GM19351 (cell line): ENCODE data around the gene COL19A1.
A peak's percentile ranks its signal among the peaks of the same experiment; 100 is the strongest.

ENCODE experiments used
- ATAC-seq: cut with Tn5 transposase; IDR thresholded peaks from one replicate; pipeline ENCODE4 v1.9.1; 2021; ENCODE audit warnings: mild to moderate bottlenecking, moderate library complexity; ENCODE audit not compliant: unreplicated experiment

The COL19A1 gene

DNA sequence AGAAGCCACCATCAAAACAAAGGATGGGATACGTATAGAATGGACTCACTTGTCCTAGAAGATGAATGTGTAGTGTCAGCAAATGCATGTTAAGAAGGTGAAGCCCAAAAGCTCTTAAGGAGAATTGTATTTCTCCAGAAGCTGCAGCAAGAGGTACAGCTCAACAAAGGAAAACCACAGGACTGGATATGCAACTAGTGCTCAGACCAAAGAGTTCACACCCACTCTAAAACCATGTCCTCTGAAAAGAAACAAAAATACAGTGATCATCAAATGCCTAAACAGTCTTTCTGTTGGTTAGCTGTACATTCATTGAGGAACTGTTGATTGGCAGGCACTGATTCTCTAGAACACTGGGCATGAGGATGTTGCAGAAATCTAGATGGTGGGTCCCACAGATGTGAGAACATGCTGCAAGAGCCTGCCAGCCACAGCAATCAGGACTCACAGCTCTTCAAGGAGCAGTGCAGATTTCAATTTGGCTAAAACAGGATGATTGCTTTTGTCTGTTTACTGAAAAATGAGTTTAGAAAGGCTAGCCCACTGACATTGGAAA is 342.0 kb downstream of the COL19A1 start:
- no peak for ATAC-seq

DNA sequence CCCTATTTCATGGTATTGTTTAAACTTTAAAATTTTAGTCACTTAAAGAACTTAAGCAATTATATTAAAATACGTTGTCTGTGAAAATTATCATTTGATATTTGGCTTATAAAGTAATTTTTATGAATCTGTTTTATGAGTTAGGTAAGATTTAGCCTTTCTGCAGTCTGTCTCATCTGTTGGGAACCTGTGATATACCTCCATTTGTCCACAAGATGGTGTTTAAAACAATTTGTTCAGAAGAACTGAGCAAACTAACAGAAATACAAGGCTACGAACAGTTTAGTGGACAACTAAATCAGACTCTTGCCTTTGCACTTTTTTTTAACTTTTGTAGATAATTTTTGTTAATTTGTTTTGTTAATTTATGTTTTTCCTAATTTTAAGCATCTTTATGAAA is 344.1 kb downstream of the COL19A1 start:
- peak; percentile 44 for ATAC-seq

DNA sequence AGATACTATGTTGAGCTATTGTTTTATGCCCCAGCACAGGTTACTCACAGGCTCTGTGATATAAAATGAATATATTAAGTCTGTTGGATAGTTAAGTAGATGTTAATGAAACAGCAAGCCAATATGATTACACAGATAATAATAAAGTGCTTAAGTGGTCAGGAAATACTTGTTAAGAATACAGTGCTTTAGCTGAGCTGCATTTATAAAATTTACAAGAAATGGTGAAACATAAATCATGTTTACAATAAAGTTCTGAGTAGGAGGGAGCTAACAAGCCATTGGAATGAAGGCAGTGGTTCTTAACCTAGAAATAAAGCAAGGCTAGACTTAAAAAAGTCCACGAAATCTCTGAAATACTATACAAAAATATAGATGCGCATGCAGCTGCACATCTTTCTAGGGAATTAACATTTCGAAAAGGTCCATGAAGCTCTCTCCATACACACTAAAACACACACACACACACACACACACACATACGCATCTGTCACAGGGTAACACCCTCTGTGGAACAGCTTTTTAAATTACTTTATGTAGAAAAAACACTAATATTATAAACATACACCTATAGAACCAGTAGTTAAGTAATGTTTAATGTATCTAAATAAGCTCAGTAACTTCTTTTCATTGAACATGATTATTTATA is 349.2 kb downstream of the COL19A1 start:
- no peak for ATAC-seq

DNA sequence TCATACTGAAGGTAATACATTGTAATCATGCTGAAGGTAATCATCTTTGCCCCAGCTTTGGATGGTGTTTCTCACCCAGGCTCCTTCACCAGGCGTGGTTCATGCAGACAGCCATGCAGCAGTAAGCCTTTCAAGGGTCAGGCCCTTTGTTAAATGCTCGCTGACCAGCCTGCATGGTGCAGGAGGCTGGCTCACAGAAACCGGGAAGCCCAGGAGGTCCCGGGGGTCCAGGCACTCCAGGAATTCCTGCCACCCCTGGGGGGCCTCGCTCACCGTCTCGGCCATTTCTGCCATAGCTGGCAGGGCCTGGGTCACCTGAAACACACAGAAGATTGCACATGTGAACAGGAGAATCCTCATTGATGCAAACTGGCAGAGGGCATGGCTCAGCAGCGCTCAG is 350.4 kb downstream of the COL19A1 start:
- no peak for ATAC-seq

DNA sequence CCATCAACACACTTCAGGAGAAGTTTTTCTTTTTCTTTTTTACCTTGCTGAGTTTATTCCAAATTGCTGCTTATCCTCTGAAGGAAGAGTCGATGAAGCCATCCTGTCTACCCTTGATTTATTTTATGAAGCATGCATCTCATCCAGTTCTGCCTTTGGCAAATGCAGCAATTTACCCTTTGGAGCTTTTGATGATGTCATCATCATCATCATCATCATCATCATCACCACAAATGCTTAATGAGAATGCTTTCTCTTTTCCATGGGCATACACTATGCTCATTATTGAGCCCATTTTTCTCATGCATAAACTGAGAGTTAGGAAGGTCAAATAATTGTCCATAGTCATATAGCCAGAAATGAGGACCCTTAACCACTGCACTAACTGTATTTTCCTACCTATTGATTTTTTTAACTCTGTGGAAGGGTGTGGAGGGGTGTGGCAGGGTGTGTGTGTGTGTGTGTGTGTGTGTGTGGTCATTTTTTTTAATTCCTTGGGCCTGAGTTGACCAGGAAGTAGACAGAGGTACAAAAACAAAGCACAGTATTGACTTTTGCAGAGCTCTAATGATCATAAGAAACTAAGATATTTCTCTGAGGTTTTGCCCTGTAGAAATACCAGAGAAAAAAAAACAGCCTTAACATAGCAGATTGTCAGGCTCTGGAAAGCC is 353.7 kb downstream of the COL19A1 start:
- ATAC-seq, result no peak

DNA sequence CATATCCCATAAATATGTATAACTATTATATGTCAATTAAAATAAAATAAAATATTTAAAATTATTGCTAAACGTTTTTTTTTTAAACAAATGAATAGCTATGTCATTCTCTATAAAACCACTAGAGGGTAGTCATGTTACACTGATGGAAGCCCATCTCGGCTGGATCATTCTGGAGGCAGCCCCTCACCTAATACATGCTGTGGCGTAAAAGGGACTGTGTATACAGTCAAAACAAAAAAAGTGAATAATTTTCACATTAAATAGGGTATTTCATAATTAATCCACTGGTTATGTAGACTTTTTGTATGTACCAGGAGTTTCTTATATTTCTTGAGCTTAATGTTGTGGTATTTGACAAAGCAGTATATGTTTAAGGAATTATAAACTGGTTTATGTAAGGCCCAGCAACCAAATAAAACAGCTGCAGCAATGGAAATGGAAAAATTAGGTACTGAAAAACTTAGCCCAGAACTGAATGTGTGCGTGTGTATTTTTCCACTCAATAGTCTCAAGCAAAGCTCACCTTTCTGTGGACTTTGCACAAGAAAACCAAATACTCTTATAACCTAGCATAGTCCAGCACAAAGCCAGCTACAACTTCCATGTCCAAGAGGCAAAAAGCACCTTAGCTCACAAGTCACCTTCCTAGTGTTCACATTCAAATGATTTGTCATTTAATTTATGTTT is 354.8 kb downstream of the COL19A1 start:
- ATAC-seq, result peak; percentile 78

DNA sequence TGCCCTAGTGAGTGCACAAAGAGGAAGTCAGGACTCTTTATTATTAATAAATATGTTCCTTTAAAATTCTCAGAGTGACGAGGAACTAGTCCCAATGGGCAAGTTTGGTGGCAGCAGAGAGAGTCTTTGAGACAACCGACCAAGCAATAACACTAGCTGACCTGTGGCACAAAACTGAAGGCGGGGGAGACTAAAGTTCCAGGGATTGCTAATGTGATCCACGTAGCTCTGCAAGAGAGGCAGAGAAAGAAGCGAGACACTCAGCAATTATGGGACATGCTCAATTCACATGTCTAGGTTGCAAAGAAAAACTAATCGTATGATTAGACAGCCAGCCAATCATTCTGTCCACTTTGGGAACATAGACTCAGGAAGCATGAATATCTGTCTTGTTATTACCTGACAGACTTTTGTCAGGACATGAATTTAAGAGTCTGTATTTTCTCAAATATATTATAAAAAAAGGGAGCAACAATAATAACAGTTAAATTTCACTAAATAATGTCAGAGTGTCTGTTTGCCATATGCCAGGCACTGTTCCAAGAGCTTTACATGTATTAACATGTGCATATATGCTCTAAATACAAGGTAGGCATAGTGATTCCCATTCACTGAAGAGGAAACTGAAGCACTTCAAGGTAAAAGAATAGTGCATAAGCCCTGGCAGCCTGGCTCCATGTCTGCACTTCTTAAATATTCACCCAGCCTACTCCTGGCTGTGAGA is 355.5 kb downstream of the COL19A1 start:
- ATAC-seq, result no peak

DNA sequence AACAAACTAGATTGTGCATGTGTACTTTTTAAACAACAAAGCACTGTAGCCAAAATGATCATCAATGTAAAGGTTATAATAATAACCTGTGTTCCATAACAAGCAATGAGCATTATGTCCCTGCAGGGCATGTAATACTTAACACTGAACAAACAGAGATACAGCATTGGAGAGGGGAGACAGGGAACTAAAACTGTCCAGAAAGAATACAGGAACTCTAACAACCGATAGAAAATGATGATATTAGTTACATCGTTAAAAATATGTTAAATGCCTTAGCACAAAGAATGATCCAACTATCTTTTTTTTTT is 356.0 kb downstream of the COL19A1 start:
- ATAC-seq, result no peak

DNA sequence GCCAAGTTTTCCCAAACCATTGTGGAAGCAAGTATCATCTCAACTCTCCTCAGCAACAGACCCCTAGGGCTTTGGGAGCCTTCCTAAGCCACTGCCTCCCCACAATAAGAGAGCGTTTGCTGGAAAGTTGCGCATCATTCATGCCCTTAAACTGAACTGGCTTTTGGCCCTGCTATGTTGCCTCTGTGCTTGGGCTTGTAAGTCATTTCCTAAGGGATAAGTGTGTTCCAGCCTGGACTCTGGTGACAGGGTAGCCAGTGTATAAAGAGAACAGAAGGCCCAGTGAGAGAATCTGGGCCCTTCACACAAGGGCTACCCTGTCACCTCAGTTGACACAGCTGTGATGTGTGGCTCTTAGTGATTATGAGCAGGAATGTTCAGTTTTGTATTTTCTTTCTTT is 358.7 kb downstream of the COL19A1 start:
- no peak for ATAC-seq

DNA sequence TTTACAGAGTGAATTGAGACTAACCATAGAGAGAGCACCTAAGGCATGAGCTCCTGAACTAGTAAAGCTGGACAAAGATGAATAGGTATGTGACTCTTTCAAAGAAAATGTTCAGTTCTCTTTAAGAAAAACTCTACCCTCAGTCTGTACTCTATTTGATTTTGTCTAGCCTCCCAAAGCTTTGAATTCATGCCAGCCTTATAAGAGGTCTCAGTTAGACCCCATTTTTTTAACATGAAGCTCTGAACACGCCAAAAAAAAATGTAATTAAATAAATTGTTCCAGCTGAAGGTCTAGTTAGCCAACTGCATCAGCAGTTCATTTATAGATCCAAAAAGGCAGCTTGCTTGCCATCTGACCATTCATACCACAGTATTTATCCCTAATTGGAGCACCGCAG is 365.0 kb downstream of the COL19A1 start:
- no peak for ATAC-seq

DNA sequence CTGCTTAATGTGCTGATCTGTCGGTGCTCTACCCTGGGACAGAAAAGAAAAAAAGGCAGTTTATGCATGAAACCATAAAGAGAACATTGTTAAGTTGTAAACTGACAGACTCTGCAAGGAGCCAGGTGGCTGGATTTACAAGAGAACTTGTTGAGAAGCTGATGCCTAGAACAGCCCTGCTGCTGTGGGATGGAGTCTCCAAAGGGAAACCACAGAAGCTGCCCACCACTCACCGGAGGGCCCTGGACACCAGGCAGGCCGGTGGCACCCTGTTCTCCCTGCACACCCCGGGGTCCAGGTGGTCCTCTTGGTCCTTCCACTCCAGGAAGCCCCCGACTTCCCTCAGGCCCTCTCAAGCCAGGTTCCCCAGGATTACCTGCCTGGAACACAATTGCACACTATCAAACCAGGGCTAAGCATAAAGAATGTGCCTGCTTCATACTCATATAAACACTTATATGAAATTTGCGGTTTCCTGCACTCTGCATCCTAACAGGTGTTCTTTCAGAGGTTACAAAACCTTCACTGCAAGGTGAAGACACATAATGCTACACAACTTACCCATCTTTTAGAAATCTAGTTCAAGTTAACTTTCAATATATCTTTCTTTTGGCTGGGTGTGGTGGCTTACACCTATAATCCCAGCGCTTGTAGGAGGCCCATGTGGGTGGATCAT is 368.3 kb downstream of the COL19A1 start:
- no peak for ATAC-seq

DNA sequence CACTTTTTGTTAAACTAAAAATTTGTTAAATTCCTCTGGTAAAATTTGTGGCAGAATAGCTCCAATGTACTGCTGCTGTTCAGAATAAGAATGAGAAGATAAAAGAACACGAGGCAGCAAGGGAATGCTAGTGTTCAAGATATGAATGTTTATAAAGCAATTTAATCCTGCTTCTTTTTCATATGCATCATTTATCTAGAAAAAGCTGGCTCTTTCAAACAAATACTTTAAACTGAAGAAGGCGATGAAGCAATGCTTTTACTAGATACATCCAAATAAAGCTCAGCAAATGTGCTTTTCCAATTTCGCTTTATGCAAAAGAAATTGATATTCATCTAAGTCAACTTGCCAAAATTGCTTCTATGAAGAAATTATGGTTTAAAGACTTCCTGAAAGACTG is 370.0 kb downstream of the COL19A1 start:
- no peak for ATAC-seq

DNA sequence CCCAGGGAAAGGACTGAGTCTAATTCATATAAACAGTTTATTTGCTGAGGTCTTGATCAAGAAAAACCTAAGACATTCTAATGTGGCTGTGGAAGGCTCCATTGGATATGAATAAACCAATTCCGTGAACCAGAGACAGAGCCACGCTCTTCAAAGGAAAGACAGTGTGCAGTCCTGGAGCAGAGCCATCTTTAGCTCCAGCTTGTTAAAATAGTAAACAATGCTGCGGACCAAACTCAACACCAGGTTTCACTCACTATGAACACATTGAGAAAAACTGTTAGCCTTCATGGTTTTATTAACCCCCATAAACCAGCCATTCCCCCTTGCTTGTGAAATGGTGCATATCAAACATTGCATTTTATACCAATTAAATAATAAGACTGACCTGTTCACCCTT is 374.7 kb downstream of the COL19A1 start:
- no peak for ATAC-seq

DNA sequence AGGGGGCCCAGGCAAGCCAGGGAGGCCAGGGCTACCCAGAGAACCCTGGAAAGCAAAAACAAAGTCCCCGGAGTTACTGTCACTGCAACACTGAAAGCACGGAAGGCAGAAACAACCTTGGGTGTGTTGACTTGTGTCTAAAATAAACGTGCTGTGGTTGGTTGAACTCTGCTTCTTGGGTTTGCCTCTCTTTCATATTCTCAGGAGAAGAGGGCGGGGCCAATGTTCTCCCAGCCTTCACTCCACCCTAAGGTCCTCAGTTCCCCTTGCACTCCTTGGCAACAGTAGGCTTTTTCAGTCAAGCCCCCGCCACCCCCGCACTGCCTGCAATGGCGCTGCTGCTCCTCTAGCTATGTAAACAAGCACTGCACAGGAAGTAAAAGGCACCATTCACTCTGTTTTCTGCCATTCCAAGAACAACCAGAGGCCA is 375.6 kb downstream of the COL19A1 start:
- no peak for ATAC-seq

DNA sequence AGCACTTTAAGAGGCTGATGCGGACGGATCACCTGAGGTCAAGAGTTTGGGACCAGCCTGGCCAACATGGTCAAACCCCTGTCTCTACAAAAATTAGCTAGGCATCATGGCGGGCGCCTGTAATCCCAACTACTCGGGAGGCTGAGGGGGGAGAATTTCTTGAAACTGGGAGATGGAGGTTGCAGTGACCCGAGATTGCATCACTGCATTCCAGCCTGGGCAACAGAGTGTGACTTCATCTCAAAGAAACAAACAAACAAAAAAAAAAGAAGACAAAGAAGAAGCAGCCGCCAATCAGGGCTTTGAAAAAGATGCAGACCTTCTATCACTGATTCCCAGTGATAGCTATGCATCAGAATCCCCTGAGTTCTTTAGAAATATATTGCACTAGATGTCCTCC is 379.8 kb downstream of the COL19A1 start:
- no peak for ATAC-seq

DNA sequence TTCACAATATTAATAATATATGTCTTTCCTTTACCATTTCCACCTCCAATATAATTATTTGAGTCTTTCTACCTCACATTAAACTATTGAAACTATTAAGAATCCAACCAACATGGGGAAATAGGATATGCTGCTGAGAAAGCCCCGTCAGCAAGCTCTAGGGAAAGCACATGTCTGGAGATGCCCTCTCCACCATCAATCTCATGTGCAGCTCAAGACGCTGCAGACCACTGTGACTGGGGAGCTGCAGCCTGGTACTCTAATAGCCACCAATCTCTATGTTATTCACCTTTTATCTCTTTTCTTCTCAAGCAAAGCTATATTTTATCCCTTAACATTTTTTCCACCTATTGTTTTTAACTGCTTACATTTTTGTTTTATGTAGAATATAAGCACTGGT is 386.2 kb downstream of the COL19A1 start:
- ATAC-seq, result no peak

DNA sequence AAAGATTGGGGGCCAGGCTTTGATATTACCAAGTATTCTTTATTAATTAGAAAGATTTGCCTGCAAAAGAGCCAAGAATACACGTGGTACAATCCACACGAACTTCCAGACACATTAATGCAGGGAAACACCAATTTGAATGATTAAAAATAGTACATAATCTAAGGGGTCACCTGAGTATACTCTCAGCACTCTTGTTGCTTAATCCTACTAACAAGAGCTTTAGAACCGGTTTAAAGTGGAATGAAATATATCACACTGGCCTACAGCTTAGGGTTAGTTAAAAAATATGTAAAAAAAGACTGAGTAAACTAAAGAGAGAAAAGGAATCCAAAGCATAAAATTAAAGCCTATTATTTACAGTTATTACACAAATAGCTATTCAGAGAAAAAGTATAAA is 387.6 kb downstream of the COL19A1 start:
- ATAC-seq, result no peak

DNA sequence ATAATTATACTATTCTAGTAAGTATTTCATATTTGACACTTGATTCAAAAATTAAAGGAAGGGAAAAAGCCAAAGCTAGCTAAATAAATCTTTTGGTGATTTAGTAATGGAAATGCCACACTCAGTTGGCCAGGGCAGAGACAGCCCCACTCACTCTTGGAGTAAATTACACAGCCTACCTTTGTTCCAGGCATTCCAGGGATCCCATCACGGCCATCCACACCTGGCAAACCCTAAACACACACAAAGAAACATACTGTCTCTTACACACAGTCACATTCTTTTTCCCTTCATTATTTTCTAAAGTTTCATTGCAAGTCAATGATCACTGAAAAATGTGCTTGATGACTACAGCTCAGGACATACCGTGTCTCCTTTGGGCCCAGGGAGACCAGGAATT is 388.4 kb downstream of the COL19A1 start:
- no peak for ATAC-seq

DNA sequence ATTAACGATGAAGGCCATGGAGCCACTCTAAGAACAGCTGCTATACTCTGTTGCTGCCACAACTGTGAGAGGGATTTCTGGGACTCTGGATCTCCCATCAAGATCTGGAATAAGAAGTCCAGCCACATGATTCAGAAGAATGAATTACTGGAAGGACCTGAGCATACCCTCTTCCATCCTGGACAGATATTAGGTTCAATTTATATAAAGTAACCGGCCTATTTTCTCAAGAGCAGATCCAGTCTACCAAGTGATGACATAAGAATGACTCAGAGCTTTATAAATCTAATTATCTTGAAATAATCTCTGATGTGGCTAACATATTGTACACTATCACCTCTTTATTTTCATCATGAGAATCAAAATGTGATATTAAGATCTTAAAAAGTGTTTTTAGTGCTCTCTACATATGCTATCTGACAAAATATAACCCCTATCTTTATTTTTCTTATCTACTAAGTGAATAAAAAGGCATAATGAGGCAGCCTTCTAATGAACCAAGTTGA is 391.5 kb downstream of the COL19A1 start:
- ATAC-seq, result no peak

DNA sequence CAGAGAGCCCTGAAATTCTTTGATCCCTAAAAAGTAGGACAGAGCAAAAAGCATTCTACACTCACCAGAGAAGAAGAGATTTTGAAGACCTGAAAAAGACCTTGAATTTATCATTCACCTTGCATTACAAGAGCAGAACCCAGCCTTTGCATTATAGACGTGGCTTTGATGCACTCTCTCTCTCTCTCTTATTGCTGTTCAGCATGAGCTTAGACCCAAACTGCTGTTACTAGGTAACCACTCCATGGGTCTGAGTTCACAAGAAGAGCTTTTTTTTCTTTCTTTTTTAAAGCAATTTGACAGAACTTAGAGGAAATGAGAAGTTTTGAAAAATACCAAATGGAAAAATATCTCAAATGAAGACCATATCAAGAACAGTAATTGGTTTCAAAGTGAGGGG is 392.1 kb downstream of the COL19A1 start:
- ATAC-seq, result no peak
